SK-N-SH (cell line): Measurements from ENCODE around the gene PPP2R3A.

ENCODE experiments used
- EP300 ChIP-seq, 2 experiments: IDR thresholded peaks; 2 replicates each; pipeline versions ENCODE4 v1.4.0 to v1.6.1; 2012; ENCODE audit warnings: borderline replicate concordance in 1 of 2, low read depth in 1 of 2, low read length in 1 of 2
- EZH2phosphoT487 ChIP-seq: fragments of 200-600 bp; sonication (generic); IDR thresholded peaks from 2 replicates; pipeline ENCODE4 v1.6.1; 2017; ENCODE audit warnings: low read depth, mixed run types, mild to moderate bottlenecking, antibody characterized with exemption, moderate library complexity, borderline replicate concordance
- FOSL2 ChIP-seq: IDR thresholded peaks from 2 replicates; pipeline ENCODE4 v1.4.0; 2012; ENCODE audit warnings: low read depth, mild to moderate bottlenecking, moderate library complexity, borderline replicate concordance
- JUND ChIP-seq: IDR thresholded peaks from 2 replicates; pipeline ENCODE4 v1.4.0; 2012
- MXI1 ChIP-seq: IDR thresholded peaks from 2 replicates; pipeline ENCODE4 v1.6.1; 2012; ENCODE audit warnings: mild to moderate bottlenecking, low read depth, low read length, improper control_type of control experiment
- RFX5 ChIP-seq: IDR thresholded peaks from 2 replicates; pipeline ENCODE4 v1.6.1; 2012; ENCODE audit warnings: mild to moderate bottlenecking, improper control_type of control experiment, low read length
- TAF1 ChIP-seq: IDR thresholded peaks from 2 replicates; pipeline ENCODE4 v1.6.1; 2012; ENCODE audit warnings: low read depth, mild to moderate bottlenecking, low read length, moderate library complexity, borderline replicate concordance
- TF ChIP-seq, protein P1 (sequence below): fragments of 200-600 bp; sonication (generic); IDR thresholded peaks from 2 replicates; pipeline ENCODE4 v1.6.1; 2017; ENCODE audit warnings: antibody characterized with exemption, mild to moderate bottlenecking, moderate library complexity
- TF ChIP-seq, protein P2 (sequence below): IDR thresholded peaks from 2 replicates; pipeline ENCODE4 v1.4.0; 2012; ENCODE audit warnings: low read depth

DNA sequence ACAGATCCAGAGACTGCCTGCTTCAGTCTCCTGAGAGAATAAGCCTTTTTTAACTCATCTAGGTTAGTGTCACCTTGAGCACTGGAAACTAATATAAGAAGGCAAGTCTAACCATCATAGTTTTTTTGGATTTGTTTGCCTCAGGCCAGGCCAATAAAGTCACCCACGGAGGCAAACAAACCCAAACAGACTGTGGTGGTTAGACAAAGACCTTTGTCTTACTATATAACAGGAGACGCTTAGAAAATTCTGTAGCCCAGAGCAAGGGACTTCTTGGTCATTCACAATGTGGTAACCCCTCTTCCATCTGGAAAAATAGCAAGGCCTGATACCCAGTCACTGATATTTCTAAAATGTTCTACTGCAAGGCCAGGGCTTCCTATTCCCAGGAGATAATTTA lies 45.3 kb upstream of the PPP2R3A start:
- TF ChIP-seq, protein P1, sequence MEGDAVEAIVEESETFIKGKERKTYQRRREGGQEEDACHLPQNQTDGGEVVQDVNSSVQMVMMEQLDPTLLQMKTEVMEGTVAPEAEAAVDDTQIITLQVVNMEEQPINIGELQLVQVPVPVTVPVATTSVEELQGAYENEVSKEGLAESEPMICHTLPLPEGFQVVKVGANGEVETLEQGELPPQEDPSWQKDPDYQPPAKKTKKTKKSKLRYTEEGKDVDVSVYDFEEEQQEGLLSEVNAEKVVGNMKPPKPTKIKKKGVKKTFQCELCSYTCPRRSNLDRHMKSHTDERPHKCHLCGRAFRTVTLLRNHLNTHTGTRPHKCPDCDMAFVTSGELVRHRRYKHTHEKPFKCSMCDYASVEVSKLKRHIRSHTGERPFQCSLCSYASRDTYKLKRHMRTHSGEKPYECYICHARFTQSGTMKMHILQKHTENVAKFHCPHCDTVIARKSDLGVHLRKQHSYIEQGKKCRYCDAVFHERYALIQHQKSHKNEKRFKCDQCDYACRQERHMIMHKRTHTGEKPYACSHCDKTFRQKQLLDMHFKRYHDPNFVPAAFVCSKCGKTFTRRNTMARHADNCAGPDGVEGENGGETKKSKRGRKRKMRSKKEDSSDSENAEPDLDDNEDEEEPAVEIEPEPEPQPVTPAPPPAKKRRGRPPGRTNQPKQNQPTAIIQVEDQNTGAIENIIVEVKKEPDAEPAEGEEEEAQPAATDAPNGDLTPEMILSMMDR, result no peak
- TF ChIP-seq JUND (no peak), RFX5 (no peak), TAF1 (no peak), EZH2phosphoT487 (no peak), EP300 (IDR thresholded peaks at IDR 0.05; ENCODE audit: borderline replicate concordance in 1 of 2, low read depth in 1 of 2, low read length in 1 of 2) (no peak), MXI1 (no peak), FOSL2 (no peak)
- TF ChIP-seq, protein P2, sequence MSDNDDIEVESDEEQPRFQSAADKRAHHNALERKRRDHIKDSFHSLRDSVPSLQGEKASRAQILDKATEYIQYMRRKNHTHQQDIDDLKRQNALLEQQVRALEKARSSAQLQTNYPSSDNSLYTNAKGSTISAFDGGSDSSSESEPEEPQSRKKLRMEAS, result no peak
